Hepatic stellate cell (primary cell): ENCODE data around the gene DPP10.

Experiments
- DNase-seq: peaks from one replicate; pipeline ENCODE4 v3.0.0; 2011; ENCODE audit warnings: low spot score

Gene DPP10

DNA sequence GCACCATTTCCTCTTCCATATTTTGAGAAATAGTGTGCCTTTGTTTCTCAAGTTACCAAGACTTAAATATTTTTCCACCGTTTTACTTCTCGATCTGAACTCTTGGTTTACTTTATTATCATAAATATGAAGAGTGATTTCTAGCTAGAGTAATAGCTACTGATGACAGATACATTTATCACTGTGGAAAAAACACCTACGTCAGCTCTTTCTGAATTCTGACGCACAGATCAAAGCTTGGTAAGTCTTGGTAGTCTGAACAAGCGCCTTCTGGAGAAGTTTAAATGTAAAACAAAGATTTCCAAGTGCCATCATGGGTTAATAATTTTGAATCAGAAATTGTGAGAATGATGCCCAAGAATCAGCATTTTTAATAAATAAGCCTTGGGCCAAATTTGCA, 367.7 kb downstream of the DPP10 start:
- DNase-seq, result no peak

DNA sequence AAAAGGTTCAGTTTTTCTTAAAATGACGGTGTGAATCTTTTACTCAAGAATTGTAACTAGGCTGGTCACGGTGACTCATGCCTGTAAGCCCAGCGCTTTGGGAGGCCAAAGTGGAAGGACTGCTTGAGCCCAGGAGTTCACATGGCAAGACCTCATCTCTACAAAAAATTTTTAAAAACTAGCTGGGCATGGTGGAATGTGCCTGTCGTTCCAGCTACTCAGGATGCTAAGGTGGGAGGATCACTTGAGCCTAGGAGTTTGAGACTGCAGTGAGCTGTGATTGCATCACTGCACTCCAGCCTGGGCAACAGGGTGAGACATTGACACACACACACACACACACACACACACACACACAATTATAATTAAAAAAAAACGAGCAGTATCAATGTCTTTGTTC, 369.8 kb downstream of the DPP10 start:
- no peak for DNase-seq

DNA sequence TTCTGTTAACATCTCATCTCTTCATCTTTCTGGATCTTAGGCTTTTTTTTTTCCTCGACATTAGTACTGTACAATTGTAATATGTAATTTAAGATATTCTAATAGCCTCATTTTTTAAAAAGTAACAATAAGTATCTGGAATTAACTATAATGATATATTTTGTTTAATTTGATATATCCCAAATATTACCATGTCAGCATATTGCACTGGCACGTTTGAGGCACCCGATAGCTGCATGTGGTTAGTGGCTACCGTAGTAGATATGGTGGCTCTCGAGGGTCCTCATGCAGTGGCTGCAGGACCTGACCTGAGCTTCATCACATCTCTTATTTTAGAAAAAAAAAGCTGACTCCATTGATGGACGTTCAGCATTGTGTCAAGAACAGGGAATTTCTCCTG, 371.9 kb downstream of the DPP10 start:
- no peak for DNase-seq

DNA sequence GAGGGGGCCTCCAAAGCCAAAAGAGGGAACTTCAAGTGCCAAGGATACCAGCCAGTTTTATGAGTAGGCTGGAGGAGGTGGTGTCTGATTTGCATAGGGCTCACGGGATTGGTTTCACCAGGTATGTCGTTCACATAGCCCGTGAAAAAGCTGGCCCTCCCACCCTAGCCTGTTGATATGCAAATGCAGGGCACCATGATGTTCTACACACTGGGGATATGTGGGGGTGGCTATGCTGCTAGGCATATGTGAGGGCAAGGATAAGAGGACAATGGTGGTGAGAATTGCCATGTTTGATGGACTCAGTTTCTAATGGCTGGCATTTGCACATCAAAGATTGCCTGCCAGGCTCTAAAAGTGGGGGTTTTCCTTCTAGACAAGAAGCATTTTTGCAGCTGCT, 378.6 kb downstream of the DPP10 start:
- DNase-seq, result no peak

DNA sequence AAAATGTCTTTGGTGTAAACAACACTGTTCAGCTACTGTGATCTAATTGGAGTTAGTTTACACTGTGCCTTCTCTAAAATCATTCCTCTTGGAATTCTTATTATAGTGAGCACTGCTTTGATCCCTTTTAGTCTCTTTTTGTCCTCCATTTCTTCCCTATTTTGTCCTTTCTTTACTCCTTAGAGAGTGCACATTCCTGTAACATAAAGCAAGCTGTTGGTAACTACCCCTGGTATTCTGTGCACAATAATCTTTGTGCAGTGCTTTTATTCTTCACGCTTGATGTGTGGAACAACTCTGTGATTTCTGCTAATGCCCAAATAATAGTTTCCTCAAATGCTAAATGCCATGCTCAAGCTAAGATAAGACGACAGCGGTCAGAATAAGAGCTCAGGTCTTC, 401.5 kb downstream of the DPP10 start:
- no peak for DNase-seq

DNA sequence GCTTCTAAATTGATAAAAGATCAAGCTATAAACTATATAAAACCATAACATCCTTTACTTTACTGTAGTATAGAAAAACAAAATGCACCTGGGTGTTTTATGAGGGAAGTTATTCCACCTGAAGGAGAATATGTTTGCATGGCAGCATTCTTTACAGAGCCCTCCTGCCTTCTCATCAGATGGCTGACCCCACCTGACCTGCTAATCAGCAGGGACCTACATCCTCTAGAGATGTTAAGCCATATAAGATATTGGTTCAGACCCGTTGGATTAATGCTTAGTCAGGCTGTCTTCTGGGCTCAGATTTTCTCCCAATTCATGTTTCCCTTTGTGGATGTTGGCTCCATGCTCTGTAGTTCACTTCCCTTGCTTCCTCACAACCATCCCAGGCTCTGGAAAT, 414.8 kb downstream of the DPP10 start:
- DNase-seq, result no peak

DNA sequence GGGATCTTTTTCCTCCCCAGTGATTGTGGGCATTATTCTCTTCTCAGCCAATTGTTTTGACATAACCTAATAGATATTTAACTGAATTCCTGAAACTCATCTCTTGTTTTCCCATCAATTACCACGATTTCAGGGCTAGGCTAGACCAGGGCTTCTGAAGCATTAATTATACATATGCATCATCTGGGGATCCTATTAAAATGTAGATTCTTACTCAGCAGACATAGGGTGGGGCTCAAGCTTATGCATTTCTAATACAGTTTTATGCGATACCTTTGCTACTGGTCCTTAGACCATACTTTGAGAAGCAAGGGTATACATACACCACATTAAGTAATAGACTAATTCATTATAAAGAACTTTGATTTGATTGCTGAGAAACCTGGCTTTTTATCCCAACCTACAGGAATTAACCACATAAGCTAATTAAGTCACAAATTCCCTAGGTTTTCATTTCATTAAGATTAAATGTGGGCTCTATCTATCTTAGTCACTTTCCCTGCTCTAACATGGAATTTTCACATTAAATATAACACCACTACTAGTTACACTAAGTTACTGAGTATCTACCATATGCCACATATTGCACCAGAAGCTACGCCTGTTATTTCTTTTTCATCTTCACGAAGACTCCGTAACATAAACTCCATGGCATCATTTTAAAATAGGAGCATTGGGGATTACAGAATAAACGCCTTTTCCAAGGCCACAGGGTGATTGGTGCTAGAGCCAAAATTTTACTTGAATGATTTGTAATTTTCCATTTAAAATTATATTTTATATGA, 417.5 kb downstream of the DPP10 start:
- DNase-seq, result no peak

DNA sequence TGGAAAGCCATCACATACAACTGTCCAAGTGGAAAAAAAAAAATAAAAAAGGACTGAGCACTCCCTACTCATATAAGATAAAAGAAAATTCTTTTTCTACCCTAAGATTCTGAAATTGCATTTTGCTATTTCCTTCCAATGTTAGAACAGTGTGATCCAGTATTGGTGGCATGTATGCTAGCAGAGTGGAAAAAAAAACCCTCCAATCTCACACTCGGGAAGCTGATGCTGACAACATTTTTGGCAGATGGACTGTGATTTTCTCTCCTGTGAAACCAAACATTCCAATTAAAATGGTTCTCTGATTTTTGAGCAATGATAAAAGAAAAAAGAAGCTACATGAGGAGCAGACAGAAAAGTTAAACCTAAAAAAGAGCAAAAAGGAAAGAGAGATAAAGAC, 419.8 kb downstream of the DPP10 start:
- DNase-seq, result no peak

DNA sequence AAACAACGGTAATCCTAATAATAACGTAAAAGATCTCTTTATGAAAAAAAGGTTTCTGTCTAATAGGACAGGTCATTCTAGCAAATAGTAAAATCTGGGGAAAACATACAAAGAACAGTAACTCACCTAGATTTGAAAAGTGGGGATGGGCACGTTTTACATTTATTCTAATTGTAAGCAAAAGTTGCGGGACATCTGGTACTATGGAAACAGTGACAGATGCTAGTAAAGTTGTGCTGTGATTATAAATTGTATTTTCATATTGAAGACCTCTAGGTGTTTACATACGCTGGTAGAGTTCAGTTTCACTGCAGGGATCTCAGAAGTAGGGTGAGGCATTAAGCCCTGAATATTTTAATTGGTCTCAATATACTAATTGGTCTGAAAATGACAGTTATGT, 422.5 kb downstream of the DPP10 start:
- DNase-seq, result no peak

DNA sequence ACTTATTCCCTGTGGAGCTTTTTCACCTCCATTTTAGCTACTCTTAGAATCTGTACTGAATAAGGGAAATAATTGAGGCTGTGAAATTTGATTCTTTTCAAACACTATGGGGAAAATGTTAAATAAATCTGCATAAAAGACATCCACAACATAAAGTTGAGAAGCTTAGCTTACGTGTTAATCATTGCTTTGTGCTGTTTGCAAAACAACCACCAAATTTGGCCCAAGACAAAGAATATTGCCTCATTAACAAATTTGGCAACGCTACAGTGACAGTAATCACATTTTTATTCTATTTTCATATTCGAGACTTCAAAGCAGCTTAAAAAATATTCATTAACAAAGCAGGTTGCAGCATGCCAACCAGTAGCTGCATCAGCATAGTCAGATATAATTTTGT, 437.6 kb downstream of the DPP10 start:
- DNase-seq, result no peak

DNA sequence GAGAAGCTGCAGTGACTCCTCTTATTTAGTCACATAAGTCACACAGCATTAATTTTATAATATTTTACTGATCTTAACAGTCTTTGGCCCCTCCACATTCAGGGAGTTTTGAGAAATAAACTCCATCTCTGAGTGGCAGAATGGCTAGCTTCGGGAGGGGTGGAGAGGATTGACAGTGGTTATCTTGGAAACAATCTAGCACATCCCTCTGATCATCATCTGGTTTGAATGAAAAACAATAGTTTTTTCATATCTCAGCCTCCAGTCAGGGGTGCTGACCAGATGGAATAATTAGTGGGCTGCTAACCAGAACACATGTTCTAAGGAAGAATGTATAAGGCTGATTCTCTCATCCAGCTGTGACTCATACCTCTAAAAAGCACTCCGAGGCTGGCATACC, 477.5 kb downstream of the DPP10 start:
- DNase-seq, result no peak

DNA sequence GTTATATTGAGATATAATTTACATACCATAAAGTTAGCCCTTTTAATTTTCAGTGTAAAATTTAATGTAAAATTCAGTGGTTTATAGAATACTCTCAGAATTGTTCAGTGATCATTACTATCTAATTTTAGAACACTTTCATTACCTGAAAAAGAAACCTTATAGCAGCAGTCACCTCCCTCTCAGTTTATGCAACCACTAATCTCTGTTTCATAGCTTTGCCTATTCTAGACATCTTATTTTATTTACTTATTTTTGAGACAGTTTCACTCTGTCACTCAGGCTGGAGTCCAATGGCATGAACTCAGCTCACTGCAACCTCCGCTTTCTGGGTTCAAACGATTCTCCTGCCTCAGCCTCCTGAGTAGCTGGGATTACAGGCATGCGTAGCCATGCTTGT, 479.6 kb downstream of the DPP10 start:
- DNase-seq, result no peak

DNA sequence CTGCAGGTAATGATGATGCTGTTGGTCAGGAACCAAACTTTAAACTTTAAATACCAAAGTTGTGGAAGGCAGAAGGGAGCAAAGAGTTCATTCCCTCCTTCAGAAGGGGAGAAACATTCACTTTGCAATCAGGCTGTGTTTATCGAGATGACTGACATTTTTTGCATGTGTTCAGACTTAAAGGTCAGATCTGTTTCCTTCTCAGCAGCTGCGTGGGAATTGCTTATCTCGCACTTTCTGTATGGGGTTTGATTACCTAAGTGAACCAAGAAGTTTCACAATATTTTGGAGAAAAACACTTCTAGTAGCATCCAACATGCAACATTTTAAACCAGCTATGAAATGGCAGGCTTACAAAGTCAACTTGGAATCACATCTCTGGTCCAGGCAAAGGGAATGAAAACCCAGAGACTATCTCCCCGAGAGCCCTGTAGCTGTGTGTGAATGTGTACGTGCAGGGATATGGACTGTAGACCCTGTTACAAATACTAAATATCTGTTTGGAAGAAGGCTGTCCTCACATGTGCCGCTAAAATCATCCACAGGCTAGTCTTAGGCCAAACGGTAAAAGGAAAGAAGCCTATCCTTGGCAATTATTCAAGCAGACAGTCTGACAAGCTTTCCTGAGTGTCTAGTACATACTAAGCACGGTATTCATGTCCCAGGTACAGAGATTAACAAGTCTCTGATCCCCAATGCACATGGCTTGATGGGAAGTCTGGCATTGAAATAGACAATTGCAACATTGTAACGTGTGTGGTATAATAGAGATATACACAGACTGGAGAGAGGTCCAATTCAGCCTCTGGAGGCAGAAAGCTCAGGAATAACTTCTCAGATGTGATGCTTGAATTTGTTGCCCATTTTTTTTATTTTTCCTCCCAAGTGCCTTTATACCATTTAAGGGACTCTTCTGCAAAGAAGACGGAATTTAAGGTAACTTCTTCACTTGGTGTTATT, 483.1 kb downstream of the DPP10 start:
- no peak for DNase-seq

DNA sequence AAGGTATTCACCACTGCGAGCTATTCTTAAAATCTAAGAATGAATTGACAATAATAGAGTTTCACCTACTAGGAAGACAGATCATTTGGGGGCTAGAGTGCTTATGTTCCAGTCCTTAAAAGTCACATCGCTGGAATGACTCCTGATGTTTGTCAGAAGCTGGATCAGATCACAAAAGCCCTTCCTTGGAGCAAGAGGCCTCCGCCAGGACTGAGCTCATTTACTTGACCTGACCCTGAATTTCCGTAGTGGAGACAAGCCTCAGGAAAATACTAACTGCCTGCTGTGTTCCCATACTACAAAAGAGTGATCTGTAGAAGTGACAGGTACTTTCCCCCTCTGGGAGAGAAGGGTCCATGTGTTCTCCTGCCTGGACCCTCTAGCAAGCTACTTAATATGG, 483.9 kb downstream of the DPP10 start:
- DNase-seq, result no peak

DNA sequence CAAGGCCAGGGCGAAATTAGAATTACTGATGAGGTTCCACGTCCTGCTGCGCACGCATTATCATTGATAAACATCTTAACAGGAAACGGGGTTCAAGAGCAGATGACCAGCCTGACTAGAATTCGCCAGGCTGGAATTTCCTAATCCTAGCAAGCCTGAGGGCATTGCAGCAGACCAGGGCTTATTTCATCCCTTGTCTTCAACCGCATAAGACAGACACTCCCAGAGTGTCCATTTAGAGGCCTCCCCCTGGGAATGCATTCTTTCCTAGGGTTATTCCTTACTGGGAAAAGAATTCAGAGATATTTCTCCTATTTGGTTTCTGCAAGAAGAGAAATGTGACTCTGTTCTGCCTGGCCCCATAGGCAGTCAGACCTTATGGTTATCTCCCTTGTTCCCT, 486.8 kb downstream of the DPP10 start:
- DNase-seq, result no peak

DNA sequence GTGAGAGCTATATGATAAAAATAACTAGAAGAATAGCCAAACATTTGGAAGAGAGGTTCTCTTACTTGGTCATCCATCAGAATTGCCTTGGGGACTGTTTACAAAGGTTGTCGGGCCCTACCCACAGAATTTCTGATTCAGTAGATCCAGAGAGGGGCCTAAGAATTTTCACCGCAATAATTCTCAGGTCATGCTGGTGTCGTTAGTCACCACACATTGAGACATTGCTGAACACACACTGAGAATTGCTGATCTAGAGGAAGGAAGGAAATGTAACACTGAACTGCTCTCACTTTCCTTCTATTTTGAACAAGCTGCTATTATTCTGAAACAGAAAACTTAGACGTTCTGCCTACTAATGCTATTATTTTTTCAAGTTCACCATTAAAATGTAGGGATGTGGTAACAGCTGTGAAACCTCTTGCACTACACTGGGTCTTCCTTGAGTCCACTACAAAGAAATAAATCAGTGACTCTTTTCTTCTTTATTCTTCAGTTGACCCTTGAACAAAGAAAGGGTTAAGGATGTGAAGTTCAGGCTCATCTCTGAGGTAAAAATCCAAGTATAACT, 491.3 kb downstream of the DPP10 start:
- DNase-seq, result no peak

DNA sequence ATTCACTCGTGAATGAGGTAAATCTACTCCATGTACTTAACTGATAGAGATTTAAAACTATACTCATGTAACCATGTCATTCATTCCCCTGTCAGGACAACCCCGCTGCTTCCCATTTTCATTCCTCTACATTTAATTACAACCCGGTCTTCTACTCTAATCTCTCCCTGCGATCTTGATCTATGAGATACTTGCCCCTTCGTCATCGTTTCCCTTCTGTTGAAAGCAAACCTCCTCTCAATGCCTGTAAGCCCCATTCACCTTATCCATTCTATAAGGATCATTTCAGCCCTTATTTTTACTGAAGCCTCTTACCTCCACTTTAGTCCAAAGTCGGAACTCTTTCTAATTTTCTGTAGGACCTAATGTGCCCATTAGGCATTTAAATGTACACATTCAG, 492.6 kb downstream of the DPP10 start:
- DNase-seq, result no peak

DNA sequence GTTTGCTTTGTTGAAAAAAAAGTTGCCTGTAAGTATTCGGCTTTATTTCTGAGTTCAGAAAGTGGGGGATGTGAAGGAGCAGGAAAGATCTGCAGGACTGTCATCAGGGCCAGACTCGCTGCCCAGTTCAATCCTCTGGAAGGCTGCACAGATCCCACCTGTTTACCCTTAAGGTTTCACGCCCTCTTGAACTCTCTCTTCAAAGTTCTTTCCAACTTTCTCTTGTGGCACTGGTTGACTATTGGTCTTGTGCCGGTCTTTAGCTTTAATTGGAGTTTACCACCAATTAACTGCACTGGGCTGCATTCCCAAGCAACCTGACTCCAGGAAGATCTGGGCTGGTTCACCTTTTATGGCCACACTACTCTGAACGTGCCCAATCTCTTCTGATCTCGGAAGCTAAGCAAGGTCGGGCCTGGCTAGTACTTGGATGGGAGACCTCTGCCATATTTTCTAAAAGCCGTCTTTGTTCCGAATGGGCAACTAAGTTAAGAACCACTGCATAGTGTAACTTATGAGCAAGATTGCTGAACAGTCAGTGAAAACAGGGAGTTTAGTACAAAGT, 495.0 kb downstream of the DPP10 start:
- no peak for DNase-seq

DNA sequence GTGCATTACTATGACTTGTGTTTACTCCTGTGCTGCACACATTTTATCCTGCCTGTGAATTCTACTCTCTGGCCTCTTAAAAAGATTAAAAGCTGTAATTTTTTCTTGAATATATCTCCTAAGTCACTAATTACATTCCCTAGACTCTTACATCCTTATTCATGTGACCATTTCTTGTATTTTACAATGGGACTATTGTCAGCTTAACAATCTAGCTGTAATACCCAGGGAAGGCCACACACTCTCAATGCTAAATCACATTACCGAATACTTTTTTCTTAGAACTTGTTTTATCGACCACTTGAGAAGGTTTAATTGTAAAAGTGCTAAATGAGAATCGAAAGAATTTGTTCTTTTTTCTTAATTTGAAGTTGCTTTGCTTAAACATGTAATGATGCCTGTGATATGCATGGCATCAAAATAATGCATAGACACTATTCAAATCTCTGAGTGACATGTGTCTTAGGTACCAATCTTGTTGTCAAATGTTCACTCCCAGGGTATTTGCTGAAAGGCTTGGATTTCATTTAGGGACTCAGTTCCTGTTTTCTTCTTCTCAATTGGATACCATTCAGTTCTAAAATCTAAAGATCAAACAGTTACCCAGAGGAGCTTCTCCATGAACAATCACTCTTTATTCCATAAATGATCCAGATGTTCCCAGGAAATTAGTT, 498.5 kb downstream of the DPP10 start:
- DNase-seq, result no peak

DNA sequence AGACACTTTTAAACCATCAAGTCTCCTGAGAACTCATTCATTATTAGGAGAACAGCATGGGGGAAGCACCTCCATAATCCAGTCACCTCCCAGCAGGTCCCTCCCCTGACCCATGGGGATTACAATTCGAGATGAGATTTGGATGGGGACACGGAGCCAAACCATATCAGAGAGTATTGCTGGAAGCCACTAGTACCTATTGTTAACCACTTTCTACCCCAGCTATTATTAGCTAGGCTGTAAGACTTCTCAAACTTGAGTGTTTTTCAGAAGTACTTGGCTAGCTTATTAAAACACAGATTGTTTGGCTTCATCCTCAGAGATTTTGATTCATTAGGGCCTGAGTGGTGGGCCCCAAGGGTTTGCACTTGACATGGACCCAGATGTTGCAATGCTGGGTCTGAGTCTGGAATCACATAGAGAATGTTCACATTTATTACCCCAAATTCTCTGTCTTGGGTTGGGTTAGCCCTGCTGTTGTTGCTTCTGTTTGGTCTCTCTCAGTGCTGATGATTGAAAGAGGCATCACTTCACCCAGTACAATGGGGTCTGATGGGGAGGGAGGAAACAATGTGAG, 506.9 kb downstream of the DPP10 start:
- no peak for DNase-seq

DNA sequence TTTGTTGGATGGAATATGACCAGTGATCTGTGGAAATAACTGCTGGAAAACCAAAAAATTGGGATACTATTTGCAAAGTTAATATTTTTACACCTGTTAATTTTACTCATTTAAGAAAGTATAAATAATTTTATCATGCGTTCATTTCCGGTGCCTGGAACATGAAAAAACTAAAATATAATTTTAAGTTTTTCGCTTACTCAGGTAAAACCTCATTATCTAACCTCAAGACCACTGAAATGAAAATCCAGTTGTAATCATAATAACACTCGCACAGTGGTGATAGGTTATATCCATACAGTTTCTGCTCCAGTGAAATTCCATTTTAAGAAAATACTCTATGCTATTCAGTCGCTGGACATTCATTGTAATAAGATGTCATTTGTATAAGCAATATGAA, 517.9 kb downstream of the DPP10 start:
- no peak for DNase-seq

DNA sequence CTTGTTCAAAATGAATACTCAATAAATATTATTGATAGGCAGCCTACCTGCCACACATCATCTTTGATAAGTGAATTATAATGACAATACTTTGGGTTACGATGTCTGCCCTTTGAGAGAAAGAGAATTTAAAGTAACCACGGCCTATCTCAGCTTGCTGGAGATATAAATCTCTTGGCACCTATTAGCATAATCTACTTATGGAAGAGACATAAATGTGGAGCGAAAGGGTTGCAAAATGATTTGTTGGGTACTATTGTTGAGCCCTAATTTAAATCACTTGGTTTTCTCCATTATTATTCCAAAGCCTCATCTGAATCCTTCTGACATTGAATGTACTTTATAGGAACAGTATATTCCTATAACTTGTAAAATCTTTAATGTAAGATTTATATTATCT, 520.1 kb downstream of the DPP10 start:
- no peak for DNase-seq
